Measurements from ENCODE around the gene SLC22A16.

DNA sequence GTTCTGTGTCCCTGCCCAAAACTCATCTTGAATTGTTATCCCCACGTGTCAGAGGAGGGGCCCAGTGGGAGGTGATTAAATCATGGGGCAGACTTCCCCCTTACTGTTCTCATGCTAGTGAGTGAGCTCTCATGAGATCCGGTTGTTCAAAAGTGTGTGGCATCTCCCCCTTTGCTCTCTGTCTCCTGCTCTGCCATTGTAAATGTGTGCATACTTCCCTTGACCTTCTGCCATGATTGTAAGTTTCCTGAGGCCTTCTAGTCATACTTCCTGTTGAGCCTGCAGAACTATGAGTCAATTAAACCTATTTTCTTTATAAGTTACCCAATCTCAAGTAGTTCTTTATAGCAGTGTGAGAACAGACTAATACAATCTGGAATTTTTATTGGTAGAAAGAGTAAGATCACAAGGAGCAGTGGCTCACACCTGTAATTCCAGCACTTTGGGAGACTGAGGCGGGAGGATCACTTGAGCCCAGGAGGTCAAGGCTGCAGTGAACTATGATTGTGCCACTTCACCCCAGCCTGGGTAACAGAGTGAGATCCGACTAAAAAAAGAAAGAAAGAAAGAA, 47.1 kb upstream of the SLC22A16 start:
- TF ChIP-seq CTCF (IDR thresholded peaks at IDR 0.05) (no peak), POLR2A (IDR thresholded peaks at IDR 0.05) (no peak)
